CD4-positive, alpha-beta T cell treated with Interleukin-6 at 100 ng/mL for 8 hours (primary cell): Measurements from ENCODE around the gene DCLK1.
"Not testable (repeated sequence)": the region's sequence is repeated elsewhere in the genome, so short reads cannot be mapped to it uniquely, and the experiment has no call there.

ENCODE experiments used
- DNase-seq: peaks from one replicate; pipeline ENCODE4 v3.0.0-alpha.2; 2020; ENCODE audit warnings: mixed read lengths, low spot score

Gene DCLK1

GRCh38 chr13:35984287-35984686, 146.9 kb downstream of the DCLK1 start:
- no peak for DNase-seq

DNA sequence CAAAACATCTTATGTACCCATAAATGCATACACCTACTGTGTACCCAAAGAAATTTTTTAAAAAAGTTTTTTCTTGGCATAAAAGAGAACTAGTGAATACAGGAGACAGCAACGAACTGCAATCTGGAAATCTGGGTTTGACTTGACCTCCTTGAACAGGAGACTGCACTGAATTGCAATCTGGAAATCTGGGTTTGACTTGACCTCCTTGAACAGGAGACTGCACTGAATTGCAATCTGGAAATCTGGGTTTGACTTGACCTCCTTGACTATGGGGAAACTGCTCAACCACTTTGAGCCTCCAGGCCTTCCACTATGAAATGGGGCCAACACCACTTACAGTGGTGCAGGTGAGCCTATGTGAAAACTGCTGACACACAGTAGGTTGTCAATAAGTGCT, 147.5 kb downstream of the DCLK1 start:
- DNase-seq, result not testable (repeated sequence)

- no peak for DNase-seq
Measured at GRCh38 chr13:35983206-35983605, 148.0 kb downstream of the DCLK1 start.

GRCh38 chr13:35979361-35979951, 151.7 kb downstream of the DCLK1 start:
- DNase-seq, result no peak

- DNase-seq, result no peak
Measured at GRCh38 chr13:35978607-35979316, 152.4 kb downstream of the DCLK1 start.

- no peak for DNase-seq
Measured at GRCh38 chr13:35977060-35977459, 154.1 kb downstream of the DCLK1 start.

DNA sequence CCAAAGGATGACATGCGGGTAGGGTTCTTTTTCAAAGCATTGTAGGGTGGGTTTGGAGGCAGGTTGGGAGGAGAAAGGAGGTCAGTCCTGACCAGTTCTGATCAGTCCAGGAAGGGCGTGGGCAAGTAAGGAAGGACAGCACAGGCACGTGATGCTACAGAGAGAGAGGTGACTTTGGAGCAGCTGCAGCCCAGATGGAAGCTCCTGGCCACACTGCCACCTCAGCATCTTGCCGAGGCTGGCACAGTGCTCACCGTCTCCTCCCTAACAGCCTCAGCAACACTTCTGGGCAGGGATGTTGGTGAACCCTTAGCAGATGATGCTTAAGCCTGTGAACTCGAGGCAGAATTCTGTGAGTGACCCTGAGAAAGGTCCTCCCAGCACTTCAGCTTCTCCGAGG, 155.1 kb downstream of the DCLK1 start:
- no peak for DNase-seq

GRCh38 chr13:35966951-35967350, 164.2 kb downstream of the DCLK1 start:
- not testable (repeated sequence) for DNase-seq

DNA sequence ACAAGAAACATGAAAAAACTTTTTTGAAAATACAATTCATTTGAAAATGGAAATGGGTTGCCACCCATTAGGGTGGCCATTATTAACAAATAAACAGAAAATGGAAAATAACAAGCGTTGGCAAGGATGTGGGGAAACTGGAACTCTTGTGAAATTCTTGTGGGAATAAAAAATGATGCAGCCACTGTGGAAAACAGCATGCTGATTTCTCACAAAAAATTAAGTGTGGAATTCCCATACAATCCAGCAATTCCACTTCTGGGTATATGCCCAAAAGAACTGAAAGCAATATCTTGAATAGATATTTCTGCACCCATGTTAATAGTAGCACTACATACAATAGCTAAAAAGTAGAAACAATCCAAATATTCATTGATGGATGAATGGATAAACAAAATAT, 165.2 kb downstream of the DCLK1 start:
- DNase-seq, result no peak

DNA sequence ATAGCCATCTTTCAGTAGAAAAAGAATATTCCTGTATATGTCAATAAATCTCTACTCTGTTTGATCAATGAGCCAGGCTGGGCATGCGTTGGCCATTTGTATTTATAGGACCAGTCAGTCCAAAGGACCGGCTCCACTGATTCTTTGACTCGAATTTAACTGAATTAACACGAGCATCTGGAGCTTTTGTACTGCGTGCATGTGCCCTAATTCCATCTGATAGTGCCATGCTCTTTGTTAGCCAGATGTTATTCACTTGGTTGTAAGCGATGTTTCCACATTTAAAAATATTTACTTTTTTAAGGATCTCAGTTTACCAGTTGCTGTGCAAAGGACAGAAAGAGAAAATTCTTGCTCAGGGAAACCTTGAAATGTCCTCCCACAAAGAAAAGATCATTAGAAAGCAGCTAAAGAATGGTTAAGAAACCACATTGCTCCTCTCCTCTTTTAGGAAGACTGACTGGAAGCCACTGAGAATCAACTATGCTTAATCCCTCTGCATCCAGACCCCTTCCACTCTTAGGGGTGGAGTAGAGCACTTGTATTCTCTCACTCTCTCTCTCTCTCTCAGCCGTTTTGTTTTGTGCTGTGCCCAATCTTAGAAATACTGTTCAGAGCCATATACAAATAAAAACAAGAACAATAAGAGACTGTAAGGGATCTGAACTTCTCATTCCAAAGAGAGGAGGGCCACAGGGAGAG, 165.8 kb downstream of the DCLK1 start:
- DNase-seq, result no peak

- no peak for DNase-seq
Measured at GRCh38 chr13:35964863-35965180, 166.4 kb downstream of the DCLK1 start.

- DNase-seq, result no peak
Measured at GRCh38 chr13:35964011-35964862, 166.9 kb downstream of the DCLK1 start.

DNA sequence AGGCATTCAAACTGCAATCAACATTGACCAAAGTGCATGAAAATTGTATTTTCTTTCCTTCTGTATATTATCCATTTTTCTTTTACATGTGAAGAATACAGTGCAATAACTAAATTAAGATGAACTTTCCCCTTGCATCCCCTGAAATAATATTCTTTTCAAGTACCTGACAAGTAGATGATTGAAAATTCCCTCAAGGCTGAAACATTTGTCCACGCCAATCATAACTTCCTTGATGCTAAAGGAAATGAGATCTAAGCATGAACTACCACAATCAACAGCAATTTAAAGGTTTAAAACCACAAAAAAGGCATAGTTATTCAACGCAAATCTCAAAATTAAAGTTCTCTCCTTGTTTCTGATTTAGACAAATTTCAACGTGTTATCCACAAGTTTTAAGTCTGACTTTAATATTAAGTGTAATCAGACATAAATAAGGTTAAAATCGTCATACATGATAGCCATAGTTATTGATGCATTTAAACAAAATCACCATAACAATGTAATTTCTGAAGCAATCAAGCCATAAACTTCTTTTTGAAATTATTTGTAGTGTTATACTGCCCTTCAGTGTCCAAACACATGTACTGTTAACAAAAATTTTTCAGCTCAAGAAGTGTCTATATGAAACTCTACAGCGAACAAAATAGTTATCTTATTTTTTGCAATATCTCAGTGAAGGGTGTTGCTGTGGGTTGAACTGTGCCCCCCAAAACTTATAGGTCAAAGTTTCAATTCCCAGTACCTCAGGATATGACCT, 169.5 kb downstream of the DCLK1 start:
- no peak for DNase-seq

- DNase-seq, result no peak
Measured at GRCh38 chr13:35961002-35961401, 170.2 kb downstream of the DCLK1 start.

- DNase-seq, result peak; percentile 1
Measured at GRCh38 chr13:35957996-35958395, 173.2 kb downstream of the DCLK1 start.

- DNase-seq, result no peak
Measured at GRCh38 chr13:35957241-35957731, 173.9 kb downstream of the DCLK1 start.

GRCh38 chr13:35956074-35956473, 175.1 kb downstream of the DCLK1 start:
- no peak for DNase-seq

GRCh38 chr13:35954207-35954560, 177.0 kb downstream of the DCLK1 start:
- DNase-seq, result no peak

GRCh38 chr13:35953537-35954206, 177.5 kb downstream of the DCLK1 start:
- DNase-seq, result no peak

DNA sequence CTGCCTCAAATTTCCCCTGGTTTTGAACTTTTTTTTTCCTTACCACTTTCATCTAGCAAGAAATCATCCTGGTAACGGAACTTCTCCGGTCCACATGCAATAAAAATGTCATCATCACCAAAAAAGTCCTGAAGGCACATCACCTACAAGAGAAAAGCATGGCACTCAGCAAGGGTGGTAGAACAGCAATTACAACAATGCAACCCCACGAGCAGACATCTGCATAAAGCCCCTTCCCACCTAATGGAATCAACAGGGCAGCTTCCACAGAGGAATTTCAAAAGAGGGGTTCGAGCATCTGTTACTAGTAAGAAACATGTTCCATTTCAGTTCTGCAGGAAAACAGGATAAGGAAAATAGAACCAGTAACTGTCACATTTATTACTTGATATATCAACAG, 183.9 kb downstream of the DCLK1 start:
- no peak for DNase-seq

DNA sequence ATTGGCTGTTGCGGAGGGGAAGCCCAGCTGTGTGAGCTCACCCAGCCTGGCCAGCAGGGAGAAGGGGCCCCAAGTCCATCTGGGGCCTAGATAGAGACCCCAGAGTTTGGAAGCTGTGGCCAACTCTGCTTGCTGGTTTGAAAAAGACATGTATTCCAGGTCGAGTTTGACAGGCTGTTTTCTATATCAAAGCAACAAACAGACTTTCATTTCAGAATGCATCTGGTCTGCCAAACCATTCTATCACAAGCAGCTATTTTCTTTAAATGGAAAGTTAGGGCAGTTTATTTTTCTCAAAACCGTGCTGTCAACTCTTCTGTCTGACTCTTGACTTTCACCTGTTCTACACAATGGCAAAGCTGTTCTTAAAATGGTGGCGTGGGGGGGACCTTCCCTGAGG, 185.8 kb downstream of the DCLK1 start:
- no peak for DNase-seq
